PFSK-1 (cell line): ENCODE results near the gene RER1.

Experiments
- FOXP2 ChIP-seq: optimal IDR thresholded peaks from 2 replicates; pipeline ENCODE3; 2011; ENCODE audit warnings: borderline replicate concordance, control low read depth, inconsistent platforms; ENCODE audit not compliant: insufficient read depth; ENCODE audit errors: extremely low read length, extremely low read depth
- POLR2AphosphoS5 ChIP-seq: IDR thresholded peaks from 2 replicates; pipeline ENCODE4 v1.6.1; 2012; ENCODE audit warnings: low read depth, mild to moderate bottlenecking, control low read depth, low read length, moderate library complexity
- SIN3A ChIP-seq: IDR thresholded peaks from 2 replicates; pipeline ENCODE4 v1.6.1; 2012; ENCODE audit warnings: mild to moderate bottlenecking, low read length, moderate library complexity, borderline replicate concordance; ENCODE audit not compliant: insufficient read depth
- TAF1 ChIP-seq: IDR thresholded peaks from 2 replicates; pipeline ENCODE4 v1.6.1; 2012; ENCODE audit warnings: low read length, control low read depth, borderline replicate concordance; ENCODE audit not compliant: insufficient read depth
- TF ChIP-seq, protein P1 (sequence below), 2 experiments: IDR thresholded peaks; 2 replicates each; pipeline versions ENCODE4 v1.6.1 to v1.8.0; 2011 to 2012; ENCODE audit warnings: low read depth in 2 of 2, low read length in 2 of 2, control low read depth in 1 of 2, inconsistent platforms in 1 of 2, mild to moderate bottlenecking in 1 of 2, moderate library complexity in 1 of 2; ENCODE audit not compliant: insufficient read depth in 1 of 2

The RER1 gene

DNA sequence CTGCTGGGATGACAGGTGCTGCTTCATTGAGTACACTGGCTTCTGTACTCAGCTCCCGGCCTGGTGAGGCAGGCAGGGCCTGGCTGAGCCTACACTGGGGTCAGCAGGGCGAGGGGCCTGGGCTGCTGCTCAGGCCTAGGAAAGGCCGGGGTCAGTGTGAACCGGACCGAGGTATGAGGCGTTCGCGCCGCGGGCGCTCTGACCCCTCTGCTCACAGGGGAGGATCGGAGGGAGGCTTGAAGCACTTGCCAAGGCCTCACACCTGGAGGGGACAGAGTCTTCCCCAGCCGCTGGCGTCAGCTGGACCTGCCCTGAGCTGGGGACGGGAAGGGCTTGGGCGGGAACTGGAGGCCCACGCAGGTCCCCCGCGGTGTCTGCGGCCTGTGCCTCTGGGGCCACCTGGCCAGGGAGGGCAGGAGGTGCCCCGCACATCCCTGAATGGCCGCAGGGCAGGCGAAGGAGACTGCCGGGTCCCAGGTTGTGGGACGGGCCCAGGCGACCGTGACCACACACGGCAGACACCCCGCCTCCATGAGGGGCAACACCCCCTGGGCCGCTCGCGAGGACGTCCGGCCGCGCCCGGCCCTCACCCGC lies 20.3 kb downstream of the RER1 start:
- TF ChIP-seq, protein P1, sequence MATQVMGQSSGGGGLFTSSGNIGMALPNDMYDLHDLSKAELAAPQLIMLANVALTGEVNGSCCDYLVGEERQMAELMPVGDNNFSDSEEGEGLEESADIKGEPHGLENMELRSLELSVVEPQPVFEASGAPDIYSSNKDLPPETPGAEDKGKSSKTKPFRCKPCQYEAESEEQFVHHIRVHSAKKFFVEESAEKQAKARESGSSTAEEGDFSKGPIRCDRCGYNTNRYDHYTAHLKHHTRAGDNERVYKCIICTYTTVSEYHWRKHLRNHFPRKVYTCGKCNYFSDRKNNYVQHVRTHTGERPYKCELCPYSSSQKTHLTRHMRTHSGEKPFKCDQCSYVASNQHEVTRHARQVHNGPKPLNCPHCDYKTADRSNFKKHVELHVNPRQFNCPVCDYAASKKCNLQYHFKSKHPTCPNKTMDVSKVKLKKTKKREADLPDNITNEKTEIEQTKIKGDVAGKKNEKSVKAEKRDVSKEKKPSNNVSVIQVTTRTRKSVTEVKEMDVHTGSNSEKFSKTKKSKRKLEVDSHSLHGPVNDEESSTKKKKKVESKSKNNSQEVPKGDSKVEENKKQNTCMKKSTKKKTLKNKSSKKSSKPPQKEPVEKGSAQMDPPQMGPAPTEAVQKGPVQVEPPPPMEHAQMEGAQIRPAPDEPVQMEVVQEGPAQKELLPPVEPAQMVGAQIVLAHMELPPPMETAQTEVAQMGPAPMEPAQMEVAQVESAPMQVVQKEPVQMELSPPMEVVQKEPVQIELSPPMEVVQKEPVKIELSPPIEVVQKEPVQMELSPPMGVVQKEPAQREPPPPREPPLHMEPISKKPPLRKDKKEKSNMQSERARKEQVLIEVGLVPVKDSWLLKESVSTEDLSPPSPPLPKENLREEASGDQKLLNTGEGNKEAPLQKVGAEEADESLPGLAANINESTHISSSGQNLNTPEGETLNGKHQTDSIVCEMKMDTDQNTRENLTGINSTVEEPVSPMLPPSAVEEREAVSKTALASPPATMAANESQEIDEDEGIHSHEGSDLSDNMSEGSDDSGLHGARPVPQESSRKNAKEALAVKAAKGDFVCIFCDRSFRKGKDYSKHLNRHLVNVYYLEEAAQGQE (IDR thresholded peaks at IDR 0.05; ENCODE audit: insufficient read depth in 1 of 2, low read depth in 2 of 2, low read length in 2 of 2), result no peak
- TF ChIP-seq POLR2AphosphoS5 (no peak), TAF1 (no peak), SIN3A (no peak), FOXP2 (no peak)

DNA sequence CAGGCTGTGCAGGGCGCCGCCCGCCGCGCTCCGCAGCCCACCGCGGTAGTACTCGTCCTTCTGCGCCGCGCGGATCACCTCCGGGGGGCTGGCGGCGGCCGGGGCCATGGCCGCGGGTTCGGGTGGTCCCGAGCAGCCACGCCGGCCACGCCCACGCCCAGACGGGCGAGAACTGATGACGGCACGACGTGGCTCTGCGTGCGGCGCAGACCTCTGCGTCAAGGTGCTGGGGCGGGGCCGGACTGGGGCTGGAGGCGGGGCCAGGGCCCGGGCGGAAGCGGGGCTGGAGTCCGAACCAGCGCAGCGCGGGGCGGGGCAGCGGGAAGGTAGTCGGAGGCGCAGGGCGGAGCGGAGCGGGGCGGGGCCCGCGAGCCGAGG lies 20.7 kb downstream of the RER1 start, which contains the start of gene PEX10:
PEX10 (minus strand) TSS at position 170 of the 378 bp plus-strand sequence; CDS start at position 108, 62 bp downstream.
- TF ChIP-seq, protein P1 (IDR thresholded peaks at IDR 0.05; ENCODE audit: insufficient read depth in 1 of 2, low read depth in 2 of 2, low read length in 2 of 2), result no peak
- TF ChIP-seq SIN3A (0 out of 2 replicates have a peak, but pooled peaks have one; percentile 22), FOXP2 (no peak), TAF1 (no peak)

DNA sequence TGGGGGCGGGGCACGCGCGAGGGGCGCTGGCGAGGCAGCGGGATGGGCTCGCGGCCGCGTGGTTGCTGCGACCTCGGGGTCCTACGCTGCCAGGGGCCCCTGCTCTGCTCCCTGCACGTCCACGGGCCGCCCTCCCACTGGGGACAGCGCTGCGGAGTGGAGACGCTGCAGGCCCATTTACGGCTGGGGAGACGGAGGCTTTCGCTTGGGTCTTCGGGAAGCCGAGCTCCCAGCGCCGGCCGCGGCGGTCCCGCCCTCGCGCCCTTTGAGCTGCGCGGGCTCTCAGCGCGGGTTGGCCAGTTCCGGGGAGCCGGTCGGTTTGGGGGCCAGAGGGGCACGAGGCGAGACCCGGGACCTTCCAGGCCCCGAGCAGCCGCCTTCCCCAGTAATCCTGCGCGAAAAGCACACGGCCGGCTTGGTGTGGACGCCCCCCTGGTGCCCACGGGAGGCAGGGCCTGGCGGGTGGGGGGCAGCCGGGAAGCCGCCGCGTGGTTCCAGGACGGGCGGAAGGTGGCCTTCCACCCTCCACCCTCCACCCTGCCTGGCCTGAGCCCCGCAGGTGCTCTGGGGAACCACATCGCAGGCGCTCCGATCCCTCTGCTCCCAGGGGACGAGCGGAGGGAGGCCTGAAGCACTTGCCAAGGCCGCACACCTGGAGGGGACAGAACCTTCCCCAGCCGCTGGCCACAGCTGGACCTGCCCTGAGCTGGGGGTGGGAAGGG lies 21.3 kb downstream of the RER1 start:
- TF ChIP-seq SIN3A (0 out of 2 replicates have a peak, but pooled peaks have one; percentile 12), POLR2AphosphoS5 (peak; percentile 42), FOXP2 (no peak), TAF1 (0 out of 2 replicates have a peak, but pooled peaks have one; percentile 34)
- TF ChIP-seq, protein P1 (IDR thresholded peaks at IDR 0.05; ENCODE audit: insufficient read depth in 1 of 2, low read depth in 2 of 2, low read length in 2 of 2), result no peak

DNA sequence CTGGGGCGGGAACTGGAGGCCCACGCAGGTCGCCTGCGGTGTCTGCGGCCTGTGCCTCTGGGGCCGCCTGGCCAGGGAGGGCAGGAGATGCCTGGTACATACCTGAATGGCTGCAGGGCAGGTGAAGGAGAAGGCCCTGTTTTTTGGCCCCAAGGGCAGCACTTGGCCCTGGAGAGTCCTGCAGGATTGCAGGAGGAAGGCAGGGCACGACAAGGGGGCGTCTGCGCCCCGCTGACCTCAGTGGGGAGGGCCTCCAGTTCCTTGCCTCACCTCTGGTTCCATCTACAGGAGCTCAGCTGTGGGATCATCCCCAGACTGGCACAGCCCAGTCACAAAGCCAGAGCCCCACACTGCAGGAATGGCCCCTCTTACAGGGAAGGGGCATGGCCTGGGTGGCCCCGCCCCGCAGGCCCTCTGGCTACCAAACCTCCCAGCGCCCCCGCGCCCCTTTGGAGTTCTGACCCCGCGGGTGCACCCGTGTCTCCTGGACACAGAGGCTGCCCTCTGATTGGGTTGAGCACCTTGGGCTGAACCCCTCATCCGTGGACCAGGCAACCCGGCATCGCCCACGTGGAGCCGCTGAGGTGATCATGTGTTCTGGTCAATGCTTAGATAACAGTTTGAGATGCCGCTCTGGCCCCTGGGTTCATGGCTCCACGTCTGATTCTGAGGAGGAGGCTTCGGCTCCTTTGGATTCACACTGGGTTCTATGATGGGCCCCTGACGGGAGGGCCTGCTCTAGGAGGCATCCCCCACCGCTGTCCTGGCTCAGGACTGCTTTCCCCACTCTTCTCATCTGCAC lies 22.1 kb downstream of the RER1 start:
- TF ChIP-seq FOXP2, result no peak
- no peak for TF ChIP-seq SIN3A
- no peak for TF ChIP-seq POLR2AphosphoS5
- TF ChIP-seq, protein P1 (IDR thresholded peaks at IDR 0.05; ENCODE audit: insufficient read depth in 1 of 2, low read depth in 2 of 2, low read length in 2 of 2), result no peak
- TF ChIP-seq TAF1, result no peak
